Sigmoid colon (tissue), 4 donors: ENCODE data around the gene PKN2.

Experiments
- CTCF ChIP-seq, 4 experiments: fragments of 450-650 bp in 3 of 4; fragments of 200-600 bp in 1 of 4; IDR thresholded peaks; one replicate each; pipeline ENCODE4 v1.5.1; 2016 to 2019; ENCODE audit warnings: antibody characterized with exemption in 4 of 4, mild to moderate bottlenecking in 3 of 4, moderate library complexity in 2 of 4
- EP300 ChIP-seq, 4 donors: sonication (generic); formaldehyde crosslinking; IDR thresholded peaks; one replicate each; pipeline ENCODE4 v1.6.1; 2017; ENCODE audit warnings: antibody characterized with exemption in 4 of 4
- POLR2A ChIP-seq, 2 donors: fragments of 450-650 bp; IDR thresholded peaks; one replicate each; pipeline ENCODE4 v1.6.1; 2016; ENCODE audit warnings: antibody characterized with exemption in 2 of 2, mild to moderate bottlenecking in 2 of 2, moderate library complexity in 2 of 2
- POLR2AphosphoS5 ChIP-seq, 4 donors: sonication (generic); formaldehyde crosslinking; IDR thresholded peaks; one replicate each; pipeline ENCODE4 v1.6.1; 2017; ENCODE audit warnings: antibody characterized with exemption in 4 of 4

DNA sequence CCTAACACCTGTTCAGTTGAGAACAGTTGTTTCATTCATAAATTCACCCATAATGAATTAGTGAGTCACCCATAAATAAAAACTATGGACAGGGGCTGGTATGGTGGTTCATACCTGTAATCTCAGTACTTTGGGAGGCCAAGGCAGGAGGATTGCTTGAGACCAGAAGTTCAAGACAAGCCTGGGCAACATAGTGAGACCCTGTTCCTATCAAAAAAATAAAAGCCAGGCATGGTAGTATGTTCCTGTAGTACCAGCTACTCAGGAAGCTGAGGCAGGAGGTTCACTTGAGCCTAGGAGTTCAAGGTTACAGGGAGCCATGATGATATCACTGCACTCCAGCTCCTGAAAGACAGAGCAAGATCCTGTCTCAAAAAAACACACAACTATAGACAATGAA, 128.3 kb downstream of the PKN2 start:
- no peak for TF ChIP-seq CTCF (IDR thresholded peaks at IDR 0.05)
- TF ChIP-seq POLR2A (IDR thresholded peaks at IDR 0.05) = no peak
- TF ChIP-seq POLR2AphosphoS5 (IDR thresholded peaks at IDR 0.05) = no peak
- TF ChIP-seq EP300 (IDR thresholded peaks at IDR 0.05) = no peak
